Hematopoietic multipotent progenitor cell treated with erythropoietin and hydrocortisone succinate and interleukin-3 and kit ligand, for 17 days (in vitro differentiated cells): ENCODE measurements around the gene ARFGAP3.

Experiments
- DNase-seq: peaks from one replicate; pipeline ENCODE4 v3.0.0-alpha.2; 2015; ENCODE audit warnings: low spot score

ARFGAP3 gene

GRCh38 chr22:42884616-42885375, 27.7 kb upstream of the ARFGAP3 start:
- DNase-seq = no peak

DNA sequence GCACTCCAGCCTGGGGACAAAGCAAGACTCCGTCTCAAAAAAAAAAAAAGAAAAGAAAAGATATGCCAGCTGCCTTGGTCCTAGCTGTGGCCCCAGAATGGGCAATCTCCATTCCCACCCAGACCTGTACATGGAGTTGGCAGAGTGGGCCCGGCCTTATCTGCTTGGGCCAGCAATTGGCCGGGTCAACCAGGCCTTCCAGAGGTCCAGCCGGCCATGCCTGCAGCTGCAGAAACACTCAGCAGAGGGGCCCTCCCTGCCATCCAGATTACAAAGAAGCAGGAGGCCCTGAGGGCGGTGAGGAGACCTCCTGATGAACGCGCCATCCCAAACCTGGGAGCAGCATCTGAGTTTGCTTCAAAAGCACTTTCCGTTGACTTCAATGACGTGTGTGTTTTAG, 26.9 kb upstream of the ARFGAP3 start:
- DNase-seq = no peak

GRCh38 chr22:42883121-42883520, 26.0 kb upstream of the ARFGAP3 start:
- DNase-seq = no peak

- no peak for DNase-seq
Observed at GRCh38 chr22:42881982-42882656, 25.0 kb upstream of the ARFGAP3 start.

DNA sequence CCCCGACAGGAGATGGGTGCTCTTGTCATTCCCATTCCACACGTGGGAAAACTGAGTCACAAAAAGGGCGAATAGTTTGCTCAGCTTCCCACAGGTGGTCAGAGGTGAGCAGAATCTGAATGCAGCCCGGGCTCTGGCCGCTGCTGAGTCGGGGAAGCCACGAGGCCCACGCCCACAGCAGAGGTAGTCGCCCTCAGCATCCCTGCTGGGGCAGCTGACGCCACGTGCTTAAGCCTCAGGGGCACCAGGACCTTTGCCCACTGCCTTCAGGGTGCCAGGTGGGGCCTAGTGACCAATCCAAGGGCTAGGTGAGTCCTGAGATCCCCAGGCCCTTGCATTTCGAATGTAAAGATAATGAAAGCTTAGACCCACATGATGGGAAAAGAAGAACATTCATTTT, 24.2 kb upstream of the ARFGAP3 start:
- no peak for DNase-seq

DNA sequence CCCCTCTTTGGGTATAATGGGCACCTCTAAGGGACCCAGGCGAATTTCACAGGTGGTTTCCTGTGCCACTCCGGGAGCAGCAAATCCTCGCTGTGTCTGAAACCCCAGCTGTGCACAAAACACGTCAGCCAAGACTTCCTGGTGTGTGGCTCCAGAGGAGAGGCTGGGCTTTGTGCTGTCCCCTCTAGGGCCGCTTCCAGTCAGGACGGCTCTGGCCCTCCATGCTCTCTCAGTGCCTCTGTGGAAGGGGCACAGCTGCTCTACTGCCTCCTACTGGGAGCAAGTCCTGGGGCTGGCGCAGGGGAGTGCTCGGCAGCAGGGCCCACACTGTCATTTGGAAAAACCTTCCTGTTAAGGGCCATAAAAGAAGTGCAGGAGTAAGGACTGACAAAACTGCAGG, 23.7 kb upstream of the ARFGAP3 start:
- DNase-seq = no peak

GRCh38 chr22:42879371-42880021, 22.4 kb upstream of the ARFGAP3 start:
- no peak for DNase-seq

DNA sequence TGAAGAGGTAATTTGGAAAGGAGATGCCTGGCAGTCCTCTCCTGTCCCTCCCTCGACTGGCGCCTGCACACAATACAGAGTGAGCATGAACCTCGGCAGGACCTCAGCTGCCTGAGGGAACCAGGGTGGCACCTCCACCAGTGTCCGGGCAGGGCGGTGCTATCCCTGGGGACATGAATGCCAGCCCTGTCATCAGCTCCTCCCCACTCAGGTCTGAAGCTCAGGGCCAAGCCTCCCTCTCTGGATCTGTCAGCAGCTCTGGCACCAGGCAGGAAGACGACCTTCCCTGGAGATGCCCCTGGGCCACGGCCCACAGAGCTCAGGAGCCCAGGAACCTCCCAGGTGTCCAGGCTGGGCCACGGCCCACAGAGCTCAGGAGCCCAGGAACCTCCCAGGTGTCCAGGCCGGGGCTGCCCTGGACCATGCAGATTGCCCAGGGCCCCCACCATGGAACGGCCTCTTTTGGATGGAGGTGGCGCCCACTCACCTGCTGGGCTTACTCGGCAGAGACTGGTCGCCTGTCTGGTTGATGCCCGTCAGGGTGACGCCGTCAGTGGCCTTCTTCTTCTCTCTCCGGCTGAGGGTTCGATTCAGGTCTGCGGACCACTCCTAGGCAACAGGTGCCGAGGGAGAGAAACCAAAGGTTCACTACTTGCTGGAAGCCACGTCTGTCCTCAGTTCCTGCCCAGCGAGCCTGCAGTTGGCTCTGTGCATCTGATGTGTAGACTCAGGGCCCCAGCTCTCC, 21.7 kb upstream of the ARFGAP3 start:
- no peak for DNase-seq

- DNase-seq = no peak
Observed at GRCh38 chr22:42877597-42878340, 20.7 kb upstream of the ARFGAP3 start.

- no peak for DNase-seq
Observed at GRCh38 chr22:42877158-42877557, 20.1 kb upstream of the ARFGAP3 start.

GRCh38 chr22:42876041-42876440, 19.0 kb upstream of the ARFGAP3 start:
- no peak for DNase-seq

GRCh38 chr22:42874010-42874409, 16.9 kb upstream of the ARFGAP3 start:
- DNase-seq = no peak

DNA sequence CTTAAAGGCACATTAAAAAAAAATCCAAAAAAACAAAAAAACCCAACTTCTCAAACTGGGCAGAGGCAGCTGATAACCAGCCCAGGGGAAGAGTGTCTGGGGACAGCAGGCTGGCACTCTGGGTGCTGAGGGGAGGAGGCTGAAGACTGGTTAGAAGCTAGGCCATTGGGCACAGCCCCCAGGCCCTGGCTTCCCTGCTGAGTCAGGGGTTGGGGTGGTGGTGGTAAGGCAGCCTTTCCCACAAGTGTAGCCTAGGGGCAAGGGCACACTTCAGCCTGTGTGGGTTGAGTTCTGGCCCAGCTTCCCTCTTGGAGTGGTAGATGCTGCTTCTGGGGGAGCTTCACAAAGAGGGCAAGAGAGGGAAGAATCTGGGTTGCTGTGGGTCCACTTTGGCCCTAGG, 16.3 kb upstream of the ARFGAP3 start:
- no peak for DNase-seq

GRCh38 chr22:42872821-42873220, 15.7 kb upstream of the ARFGAP3 start:
- DNase-seq = no peak

DNA sequence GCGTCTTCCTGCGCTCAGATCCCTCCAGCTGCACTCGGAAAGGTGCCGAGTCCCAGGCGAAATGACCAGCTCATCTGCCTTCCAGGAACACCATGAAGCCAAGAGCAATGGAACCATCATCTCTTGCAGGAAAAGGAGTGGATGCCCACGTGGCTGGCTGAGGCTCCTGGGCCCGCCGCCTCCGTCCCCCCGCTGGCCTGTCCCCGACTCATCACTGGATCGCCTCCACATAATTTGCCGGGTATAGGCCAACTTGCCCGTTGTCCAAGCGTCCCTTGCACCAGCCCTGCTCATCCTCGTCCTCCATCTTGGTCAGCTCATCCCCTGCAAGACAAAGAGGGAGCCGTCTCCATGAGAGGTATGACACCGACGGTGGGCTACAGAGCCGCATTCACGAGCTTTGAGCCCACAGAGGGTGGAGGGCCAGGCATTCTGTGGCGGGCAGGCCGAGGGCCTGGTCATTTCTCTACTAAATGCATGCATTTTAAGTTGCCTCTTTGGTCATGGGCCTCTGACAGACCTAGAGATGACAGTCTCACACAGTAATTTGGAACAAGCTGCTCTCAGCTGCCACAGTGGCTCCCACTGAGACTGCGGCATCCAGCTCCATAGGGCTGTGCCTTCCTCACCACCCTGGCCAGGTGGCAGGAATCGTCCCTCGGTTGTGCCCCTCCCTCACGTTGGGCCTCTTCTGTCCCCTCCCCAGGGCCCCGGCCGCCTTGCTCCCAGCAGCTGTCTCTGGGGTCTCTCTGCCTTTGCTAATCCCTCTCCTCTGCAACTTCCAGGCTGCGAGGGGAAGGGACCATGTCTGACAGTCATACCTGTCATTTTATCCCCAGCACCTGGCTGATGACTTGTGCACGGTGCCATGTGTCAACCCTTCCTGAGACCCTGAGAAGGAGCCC, 14.3 kb upstream of the ARFGAP3 start:
- DNase-seq = no peak

- DNase-seq = no peak
Observed at GRCh38 chr22:42869888-42870480, 12.9 kb upstream of the ARFGAP3 start.

- no peak for DNase-seq
Observed at GRCh38 chr22:42869463-42869862, 12.4 kb upstream of the ARFGAP3 start.

DNA sequence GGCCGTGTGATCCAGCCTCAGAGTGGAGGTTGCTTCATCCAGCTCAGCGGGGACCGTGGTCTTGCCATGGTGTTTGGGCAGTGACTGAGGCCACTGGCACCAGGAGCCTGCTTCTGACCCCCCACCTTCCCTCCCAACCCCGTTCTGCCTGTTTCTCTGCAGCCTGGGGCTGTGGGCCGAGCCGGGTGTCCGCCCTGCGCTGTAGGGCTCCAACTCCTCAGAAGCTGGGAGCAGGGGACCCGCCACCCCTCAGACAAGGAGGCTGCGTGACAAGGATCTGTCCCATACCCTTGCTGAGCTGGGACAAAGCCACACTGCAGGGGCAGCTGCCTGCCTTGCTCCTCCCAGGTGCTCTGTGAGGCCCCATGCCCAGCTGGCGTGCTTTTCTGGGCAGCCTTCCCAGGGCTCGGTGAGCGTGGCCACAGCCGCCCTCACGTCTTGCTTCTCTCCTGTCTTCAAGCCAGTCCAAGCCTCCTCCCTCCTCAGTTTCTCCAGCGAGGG, 11.7 kb upstream of the ARFGAP3 start:
- no peak for DNase-seq

DNA sequence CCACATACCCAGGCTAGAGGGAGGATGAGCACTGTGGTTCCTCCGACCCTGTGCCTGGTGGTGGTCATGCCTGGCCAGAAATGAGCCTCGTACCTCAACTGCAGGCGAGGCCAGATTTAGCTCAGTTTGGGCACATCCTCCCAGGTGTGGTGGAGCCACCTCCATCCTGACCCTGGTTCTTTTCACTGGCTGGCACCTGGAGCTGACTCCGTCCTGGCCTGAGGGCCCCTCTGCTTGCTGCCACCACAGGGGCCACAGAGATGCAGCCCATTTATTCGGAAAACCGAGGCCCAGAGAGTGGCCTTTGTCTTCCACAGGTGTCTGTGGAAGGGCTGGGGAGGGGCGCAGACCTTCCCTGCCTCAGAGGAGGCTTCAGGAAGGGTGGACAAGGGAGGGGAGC, 9.0 kb upstream of the ARFGAP3 start:
- DNase-seq = no peak

GRCh38 chr22:42865536-42865935, 8.5 kb upstream of the ARFGAP3 start:
- DNase-seq = no peak
